Raji (cell line): Measurements from ENCODE around the gene VAT1.

ENCODE experiments used
- POLR2A ChIP-seq: IDR thresholded peaks from 2 replicates; pipeline ENCODE4 v1.6.1; 2011; ENCODE audit warnings: low read depth, low read length, control low read depth; ENCODE audit not compliant: insufficient read depth

VAT1 gene

DNA sequence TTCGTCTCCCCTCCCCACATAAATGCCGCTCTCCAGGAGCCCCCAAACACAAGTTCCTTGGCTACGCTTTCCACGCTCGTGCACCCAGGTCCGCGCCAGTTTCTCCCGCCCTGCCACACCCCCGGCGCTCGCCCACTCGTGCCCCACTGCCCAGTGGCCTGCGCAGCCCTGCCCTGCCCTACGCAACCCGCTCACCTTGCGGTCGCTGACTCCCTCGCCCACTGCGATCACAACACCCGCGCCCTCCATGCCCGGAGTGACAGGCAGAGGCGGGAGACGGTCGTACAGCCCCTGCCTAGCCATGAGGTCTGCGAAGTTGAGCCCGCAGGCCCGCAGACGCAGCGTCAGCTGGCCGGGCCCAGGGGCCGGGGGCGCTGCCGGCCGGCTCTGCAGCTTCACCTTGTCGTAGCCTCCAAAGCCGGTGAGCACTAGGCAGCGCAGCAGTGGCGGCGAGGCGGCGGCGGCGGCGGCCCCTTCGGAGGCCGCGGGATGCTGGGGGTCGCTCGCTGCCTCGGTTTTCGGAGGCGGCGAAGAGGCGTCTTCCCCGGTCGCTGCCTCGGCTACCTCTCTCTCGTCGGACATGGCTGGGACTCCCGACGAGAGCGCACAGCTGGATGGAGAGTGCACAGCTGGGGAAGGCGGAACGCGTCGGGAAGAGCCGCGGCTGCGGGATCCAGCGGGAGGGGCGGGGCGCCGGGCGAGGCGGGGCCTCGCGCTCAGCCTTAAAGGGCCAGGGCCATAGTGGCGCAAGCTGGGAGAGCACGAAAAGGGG lies at the start of gene VAT1:
Gene VAT1, minus strand, starts transcription at position 645 of the 772 bp plus-strand sequence. Its CDS starts 63 bp downstream, at position 582.
- 0 out of 2 replicates have a peak, but pooled peaks have one; percentile 17 for TF ChIP-seq POLR2A

DNA sequence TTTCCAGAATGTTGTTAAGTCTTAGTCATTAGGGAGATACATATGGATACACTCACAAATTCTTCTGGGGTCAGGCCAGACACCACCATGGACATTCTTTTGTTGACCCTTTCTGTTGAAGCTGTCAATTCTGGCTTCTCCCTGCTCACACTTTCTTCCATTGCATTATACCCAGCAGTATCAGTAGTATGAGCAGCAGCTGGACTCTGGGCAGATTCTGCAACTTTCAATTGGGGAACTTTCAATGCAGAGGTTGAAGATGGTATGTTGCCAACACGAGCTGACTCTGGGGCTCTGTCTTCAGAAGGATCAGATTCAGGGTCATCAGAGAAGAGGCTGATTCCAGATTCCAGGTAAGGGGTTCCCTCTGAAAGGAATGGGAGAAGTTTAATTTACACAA lies 48.7 kb upstream of the VAT1 start:
- TF ChIP-seq POLR2A, result no peak

DNA sequence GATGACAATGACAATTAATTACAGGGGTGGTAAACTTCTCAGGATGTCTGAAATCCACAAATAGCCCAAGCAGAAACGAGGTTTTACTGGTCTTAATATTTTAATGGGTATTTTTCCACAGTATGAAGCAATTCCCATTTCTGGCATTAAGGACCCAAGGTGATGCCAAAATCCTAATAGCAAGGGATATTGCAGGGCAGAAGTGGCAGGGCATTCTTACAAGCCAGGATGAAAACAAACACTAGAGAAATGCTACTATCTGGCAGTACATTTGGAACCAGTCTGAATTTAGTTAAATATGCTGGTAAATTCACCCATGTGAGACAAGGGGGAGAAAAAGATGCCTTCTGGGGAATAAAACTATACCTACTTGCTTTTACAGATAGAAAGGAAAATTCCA lies 48.1 kb upstream of the VAT1 start:
- no peak for TF ChIP-seq POLR2A

DNA sequence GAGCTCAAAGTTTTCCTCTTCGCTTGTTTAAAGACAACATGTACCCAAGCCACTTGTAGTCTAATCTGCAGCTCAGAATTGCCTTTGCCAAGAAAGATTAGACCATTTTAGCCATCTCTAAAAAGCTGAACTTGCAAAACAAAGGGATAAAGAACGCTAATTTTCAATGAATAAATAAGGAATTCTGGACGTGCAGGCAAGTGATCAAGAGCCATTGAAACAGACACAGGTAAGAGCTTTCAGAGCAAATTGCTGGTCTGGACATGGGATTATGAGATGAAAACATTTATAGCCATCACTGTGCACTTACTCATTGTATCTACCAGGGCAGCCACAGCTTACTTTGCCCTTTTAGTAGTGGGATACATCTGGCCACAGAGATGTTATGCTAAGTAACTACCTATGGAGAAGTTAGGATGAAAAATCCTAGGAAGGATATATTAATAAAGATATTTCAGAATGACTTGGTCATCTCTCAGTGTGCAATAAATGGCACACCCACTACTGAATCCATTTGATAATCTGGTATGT lies 47.2 kb upstream of the VAT1 start:
- TF ChIP-seq POLR2A, result no peak

DNA sequence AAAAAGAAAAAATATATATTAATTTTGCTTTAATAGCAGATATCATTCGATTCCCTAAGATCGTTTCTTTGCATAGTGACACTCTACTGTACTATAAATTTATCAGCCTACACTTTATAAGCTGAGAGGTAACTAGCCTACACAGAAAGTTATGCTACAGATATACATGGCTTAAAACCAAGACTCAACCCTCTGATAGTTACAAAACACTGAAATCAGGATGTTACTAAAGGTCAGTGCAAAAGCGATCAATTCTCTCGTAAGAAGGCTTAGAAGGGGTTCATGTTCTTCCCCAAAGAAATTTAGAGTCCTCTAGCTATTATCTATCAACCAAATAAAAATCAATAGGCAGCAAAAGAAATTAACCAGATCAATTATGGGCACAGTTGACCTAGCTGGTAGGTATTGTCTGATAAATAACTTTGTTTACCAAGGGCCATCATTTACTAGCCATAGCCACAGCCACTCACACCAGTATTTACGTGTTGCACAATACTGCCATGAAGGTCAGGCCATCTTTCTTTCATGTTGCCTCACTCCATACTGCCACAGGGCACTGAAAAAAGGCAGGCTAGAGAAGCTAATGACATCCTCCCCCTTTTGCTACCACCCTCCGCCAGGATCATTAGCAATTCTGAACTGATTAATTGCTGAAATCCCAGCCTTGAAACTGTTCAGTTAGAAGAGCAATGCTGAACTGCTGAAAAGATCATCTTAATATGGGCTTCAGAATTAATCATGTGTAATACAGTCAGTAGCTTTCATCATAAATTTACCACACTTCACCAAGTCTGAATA lies 46.6 kb upstream of the VAT1 start:
- no peak for TF ChIP-seq POLR2A

DNA sequence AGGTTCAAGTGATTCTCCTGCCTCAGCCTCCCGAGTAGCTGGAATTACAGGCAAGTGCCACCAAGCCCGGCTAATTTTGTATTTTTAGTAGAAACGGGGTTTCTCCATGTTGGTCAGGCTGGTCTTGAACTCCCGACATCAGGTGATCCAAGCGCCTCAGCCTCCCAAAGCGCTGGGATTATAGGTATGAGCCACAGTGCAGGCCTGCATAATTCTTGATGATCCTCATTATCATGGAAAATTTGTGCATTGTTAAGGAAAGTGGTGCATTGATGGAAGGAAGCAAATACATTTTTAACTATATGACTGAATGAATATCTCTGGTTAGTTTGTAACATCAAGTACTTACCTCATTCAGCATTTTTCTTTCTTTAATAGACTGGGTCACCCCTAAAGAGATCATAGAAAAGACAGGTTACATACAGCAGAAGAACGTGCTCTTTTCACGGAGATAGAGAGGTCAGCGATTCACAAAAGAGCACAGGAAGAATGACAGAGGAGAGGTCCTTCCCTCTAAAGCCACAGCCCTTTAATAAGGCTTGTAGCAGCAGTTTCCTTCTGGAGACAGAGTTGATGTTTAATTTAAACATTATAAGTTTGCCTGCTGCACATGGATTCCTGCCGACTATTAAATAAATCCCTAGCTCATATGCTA lies 40.9 kb upstream of the VAT1 start:
- no peak for TF ChIP-seq POLR2A

DNA sequence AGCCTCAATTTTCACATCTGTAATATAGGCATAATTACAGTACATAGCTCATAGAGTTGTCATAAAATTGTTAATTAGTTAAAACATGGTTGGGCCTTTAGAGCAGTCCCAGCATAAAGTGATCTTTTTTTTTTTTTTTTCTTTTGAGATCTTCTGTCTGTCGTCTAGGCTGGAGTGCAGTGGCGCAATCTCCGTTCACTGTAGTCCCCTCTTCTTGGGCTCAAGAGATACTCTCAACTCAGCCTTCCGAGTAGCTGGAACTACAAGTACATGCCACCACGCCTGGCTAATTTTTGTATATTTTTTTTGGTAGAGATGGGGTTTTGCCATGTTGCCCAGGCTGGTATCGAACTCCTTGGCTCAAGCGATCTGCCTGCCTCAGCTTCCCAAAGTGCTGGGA lies 33.9 kb upstream of the VAT1 start:
- TF ChIP-seq POLR2A, result no peak

DNA sequence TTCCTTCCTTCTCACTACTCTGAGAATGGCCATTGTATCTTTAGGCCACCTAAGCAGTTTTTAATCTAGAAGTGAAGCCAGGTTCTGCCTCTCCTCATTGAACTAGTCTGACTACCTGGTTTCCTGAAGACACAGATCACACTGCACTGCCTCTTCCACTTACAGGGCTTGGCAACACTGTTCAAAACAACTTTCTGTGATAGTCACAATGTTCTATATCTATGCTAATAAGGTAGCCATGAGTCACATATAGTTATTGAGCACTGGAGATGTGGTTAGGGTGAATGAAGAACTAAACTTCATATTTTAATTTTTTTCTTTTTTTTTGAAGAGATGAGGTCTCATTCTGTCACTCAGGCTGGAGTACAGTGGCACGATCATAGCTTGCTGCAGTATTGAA lies 29.8 kb upstream of the VAT1 start:
- TF ChIP-seq POLR2A, result no peak

DNA sequence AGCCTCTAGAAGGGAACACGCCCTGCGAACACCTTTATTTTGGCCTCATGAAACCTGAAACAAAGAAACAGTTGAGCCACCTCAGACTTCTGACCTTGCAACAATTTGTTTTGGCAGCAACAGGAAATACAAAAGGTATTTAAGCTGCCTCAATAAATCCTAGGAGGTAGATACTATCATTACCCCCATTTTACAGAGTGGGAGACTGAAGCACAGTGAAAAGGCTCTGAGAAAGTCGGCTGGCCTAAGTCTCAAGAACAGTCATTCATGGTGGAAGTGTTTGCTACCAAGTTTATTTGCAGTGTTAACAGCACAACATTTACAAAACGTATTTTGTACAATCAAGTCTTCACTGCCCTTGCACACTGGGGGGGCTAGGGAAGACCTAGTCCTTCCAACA lies 21.8 kb upstream of the VAT1 start:
- TF ChIP-seq POLR2A, result no peak

DNA sequence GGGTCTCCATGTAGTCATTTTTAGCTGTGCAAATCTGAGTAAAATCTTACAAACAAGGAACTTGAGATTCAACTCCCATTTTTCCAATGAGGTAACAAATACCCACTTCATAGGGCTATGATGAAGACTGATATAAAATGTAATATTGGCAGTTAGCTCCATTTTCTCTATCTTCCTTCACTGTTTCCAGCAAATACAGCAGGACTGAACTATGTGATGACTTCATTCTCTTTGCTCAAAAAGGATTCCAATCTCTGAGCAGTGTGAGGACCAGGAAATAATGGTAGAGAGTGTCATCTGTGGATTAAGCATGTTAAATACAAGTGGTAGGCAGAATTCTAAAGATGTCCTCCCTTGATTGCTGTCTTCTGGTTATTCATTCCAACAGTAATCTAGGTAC lies 21.1 kb upstream of the VAT1 start:
- TF ChIP-seq POLR2A, result no peak

DNA sequence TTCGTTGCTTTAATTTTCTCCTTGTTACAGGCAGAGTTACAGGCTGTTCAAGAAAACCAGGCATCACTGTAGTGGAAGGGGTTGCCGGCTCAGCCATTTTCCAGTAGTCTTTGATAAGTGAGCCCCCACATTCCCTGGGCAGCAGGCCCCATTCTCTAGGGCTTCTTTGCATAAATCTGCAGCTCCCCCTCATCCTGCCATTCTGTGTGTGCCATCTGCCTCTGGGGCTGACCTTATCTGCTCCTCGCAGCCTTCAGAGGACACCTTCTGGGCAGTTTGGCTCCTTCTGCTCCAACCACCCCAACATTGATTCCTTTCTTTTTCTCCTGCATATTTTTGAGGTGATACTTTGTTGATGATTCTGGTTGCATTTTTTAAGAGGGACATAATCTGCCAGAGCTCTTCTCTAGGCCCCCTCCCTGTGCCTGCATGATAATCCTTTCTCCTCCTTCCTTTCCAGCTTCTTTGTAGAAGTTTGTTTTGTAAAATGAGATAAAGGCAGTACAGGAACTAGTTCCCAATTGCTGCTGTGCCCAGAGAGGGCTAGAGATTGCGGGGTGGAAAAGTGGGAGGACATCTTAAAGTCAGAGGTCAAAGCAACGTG lies 19.9 kb upstream of the VAT1 start:
- TF ChIP-seq POLR2A, result no peak

DNA sequence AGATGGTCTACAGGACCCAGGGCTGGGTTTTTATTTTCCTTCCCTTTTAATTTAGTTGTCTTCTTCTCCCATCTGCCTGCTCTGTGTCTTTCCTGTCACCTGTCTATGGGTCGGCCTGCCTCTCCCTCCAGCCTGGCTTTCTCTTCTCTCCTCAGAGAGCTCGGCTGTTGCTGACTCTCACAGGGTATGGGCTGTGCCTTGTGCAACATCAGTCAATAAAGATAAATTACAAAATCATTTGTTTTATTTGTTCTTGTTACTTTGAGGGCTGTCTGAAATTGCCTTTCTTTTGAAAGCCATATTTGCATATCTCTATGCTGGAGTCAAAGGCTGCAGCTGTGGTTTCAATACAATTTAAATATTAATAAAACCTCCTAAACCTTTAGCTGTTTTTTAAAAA lies 18.5 kb upstream of the VAT1 start:
- TF ChIP-seq POLR2A, result no peak

DNA sequence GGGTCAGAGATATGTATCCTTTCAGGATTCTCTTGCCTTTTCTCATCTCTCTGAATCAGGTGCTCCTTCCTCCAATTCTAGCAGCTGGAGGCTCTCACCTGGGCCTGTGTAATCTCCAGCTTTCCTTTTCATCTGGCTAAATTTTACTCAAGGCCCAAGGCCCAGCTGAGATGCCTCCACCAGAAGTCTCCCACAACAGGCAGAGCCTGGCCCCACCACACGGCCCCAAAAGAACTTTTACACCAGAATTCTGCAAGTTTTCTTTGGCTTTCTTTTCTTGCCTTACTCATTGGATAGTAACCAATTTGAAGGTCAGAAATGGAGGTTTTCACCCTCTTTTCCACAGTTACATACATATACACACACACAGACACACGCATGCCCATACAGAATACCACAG lies 17.5 kb upstream of the VAT1 start:
- TF ChIP-seq POLR2A, result no peak

DNA sequence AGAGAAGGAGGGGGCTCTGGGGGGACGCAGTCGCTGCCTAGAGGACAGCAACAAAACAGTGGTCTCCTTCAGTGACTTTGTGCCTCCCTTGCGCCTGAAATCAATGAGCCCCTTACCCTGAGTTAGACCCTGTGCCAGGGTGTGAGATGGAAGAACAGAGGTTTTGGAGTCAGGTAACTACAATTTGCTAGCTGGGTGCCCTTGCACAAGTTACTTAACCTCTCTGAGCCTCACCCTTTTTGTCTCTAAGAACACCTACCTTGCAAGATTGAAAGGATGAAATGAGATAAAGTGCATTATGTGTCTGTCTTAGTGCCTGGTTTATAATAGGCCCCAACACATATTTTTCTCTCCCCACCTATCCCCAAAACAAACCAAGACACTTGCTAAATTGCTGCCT lies 12.7 kb upstream of the VAT1 start:
- TF ChIP-seq POLR2A, result no peak
